CD4-positive, alpha-beta T cell (primary cell): ENCODE data around the gene PLEKHA7. TPM values are rescaled to one million over a fixed set of nuclear protein-coding genes. Genes with fewer than 3 reads are reported as not detected.

Experiments used
- ATAC-seq: fragments of 200-7000 bp; cut with Tn5 transposase; one replicate; pipeline ENCODE4 v1.10.0; 2022; ENCODE audit warnings: mild to moderate bottlenecking; ENCODE audit not compliant: poor library complexity
- CTCF ChIA-PET: fragments of 350-600 bp; sonication (Branson Sonifier 250); formaldehyde crosslinking; loops from one replicate; lab custom pipeline; 2021; ENCODE audit warnings: antibody characterized with exemption, inconsistent platforms; lab: Charles Lee
- POLR2A ChIA-PET: fragments of 350-600 bp; sonication (Branson Sonifier 250); formaldehyde crosslinking; loops from one replicate; lab custom pipeline; 2021; ENCODE audit warnings: antibody characterized with exemption, inconsistent platforms; lab: Charles Lee
- DNase-seq, 14 experiments: peaks; one replicate each; pipeline ENCODE4 v3.0.0-alpha.2; 2013 to 2020; ENCODE audit warnings: mixed read lengths in 2 of 14
- H3K27ac ChIP-seq, 2 donors: one replicate each; pipeline versions ENCODE4 v1.5.1 to v1.7.0; 2013; ENCODE audit warnings: low read length in 2 of 2, low read depth in 1 of 2, mild to moderate bottlenecking in 1 of 2
- H3K27me3 ChIP-seq, 2 experiments: 1 replicate in 1 of 2; 2 replicates in 1 of 2; pipeline versions ENCODE4 v1.6.1 to v1.7.0; 2013; ENCODE audit warnings: low read length in 2 of 2, control low read depth in 1 of 2, mild to moderate bottlenecking in 1 of 2, moderate library complexity in 1 of 2; ENCODE audit not compliant: insufficient read depth in 2 of 2, control insufficient read depth in 1 of 2
- H3K36me3 ChIP-seq: one replicate; pipeline ENCODE4 v1.6.1; 2013; ENCODE audit warnings: low read length, control low read depth; ENCODE audit not compliant: insufficient read depth
- H3K4me1 ChIP-seq: one replicate; pipeline ENCODE4 v1.6.1; 2013; ENCODE audit warnings: low read length, control low read depth; ENCODE audit not compliant: insufficient read depth
- H3K4me3 ChIP-seq: one replicate; pipeline ENCODE4 v1.5.1; 2013; ENCODE audit warnings: mild to moderate bottlenecking, low read length, moderate library complexity
- H3K9me3 ChIP-seq, 2 experiments: 1 replicate in 1 of 2; 2 replicates in 1 of 2; pipeline versions ENCODE4 v1.6.1 to v1.7.0; 2013; ENCODE audit warnings: low read length in 2 of 2, mild to moderate bottlenecking in 2 of 2, control low read depth in 1 of 2, moderate library complexity in 1 of 2; ENCODE audit not compliant: control insufficient read depth in 1 of 2, insufficient read depth in 1 of 2
- H3K27ac Mint-ChIP-seq: one replicate; pipeline ENCODE4 v1.8.0; 2020; ENCODE audit warnings: mixed read lengths
- H3K27me3 Mint-ChIP-seq: one replicate; pipeline ENCODE4 v1.8.0; 2021; ENCODE audit warnings: mixed read lengths
- H3K36me3 Mint-ChIP-seq: one replicate; pipeline ENCODE4 v1.8.0; 2021; ENCODE audit warnings: low read depth, mixed read lengths
- H3K4me1 Mint-ChIP-seq: one replicate; pipeline ENCODE4 v1.8.0; 2021; ENCODE audit warnings: low read depth, mixed read lengths
- H3K4me3 Mint-ChIP-seq: one replicate; pipeline ENCODE4 v1.8.0; 2020; ENCODE audit warnings: mild to moderate bottlenecking, mixed read lengths
- H3K9me3 Mint-ChIP-seq: one replicate; pipeline ENCODE4 v1.8.0; 2020; ENCODE audit warnings: mixed read lengths
- intact Hi-C, 2 experiments: fragments of 100-400 bp; cut with DNase I in 1 of 2; cut with micrococcal nuclease in 1 of 2; formaldehyde crosslinking; loops; one replicate each; pipeline versions ENCODE4 v1.15.1 to v1.9.0; 2023 to 2025; cut with DNase I, micrococcal nuclease
- total RNA-seq, 174 experiments: library from RNA in 2 of 174; stranded (reverse) in 2 of 174; gene quantifications; one replicate each; pipeline ENCODE4 v1.2.3 and lab custom pipeline; 2021 to 2026
- TF ChIP-seq, protein P1 (sequence below): fragments of 200-600 bp; IDR thresholded peaks from one replicate; pipeline ENCODE4 v1.8.0; 2022; ENCODE audit warnings: antibody characterized with exemption, mild to moderate bottlenecking

The PLEKHA7 gene
- total RNA-seq, 2 experiments from 2014 or later = 4.5 to 4.8 TPM

DNA sequence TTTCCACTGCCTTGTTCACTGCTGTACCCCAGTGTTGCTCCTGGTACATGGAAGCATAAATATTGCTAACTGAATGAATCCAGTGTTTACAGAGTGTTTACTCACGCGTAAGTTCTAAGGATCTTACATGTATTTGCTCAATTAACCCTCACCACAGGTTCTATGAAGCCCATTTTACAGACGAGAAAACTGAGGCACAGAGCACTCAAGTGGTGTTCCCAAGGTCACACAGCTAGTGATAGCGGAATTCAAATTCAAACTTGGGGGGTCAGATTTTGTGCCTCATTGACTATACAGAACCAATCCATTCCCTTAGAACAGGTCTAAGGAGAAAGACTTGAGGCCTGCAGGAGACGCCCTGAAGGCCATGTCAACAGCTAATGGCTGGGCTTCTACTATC lies 72.3 kb downstream of the PLEKHA7 start:
- no peak overlapping the region for H3K27ac Mint-ChIP-seq
- H3K4me3 Mint-ChIP-seq = no peak overlapping the region
- TF ChIP-seq, protein P1, sequence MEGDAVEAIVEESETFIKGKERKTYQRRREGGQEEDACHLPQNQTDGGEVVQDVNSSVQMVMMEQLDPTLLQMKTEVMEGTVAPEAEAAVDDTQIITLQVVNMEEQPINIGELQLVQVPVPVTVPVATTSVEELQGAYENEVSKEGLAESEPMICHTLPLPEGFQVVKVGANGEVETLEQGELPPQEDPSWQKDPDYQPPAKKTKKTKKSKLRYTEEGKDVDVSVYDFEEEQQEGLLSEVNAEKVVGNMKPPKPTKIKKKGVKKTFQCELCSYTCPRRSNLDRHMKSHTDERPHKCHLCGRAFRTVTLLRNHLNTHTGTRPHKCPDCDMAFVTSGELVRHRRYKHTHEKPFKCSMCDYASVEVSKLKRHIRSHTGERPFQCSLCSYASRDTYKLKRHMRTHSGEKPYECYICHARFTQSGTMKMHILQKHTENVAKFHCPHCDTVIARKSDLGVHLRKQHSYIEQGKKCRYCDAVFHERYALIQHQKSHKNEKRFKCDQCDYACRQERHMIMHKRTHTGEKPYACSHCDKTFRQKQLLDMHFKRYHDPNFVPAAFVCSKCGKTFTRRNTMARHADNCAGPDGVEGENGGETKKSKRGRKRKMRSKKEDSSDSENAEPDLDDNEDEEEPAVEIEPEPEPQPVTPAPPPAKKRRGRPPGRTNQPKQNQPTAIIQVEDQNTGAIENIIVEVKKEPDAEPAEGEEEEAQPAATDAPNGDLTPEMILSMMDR = no peak
- Histone ChIP-seq H3K4me3 (no peak overlapping the region), H3K27me3 (no peaks in the 10 kb centered on the region), H3K4me1 (no peaks in the 10 kb centered on the region), H3K27ac (no peak overlapping the region), H3K36me3 (no peaks in the 10 kb centered on the region), H3K9me3 (no peaks in the 10 kb centered on the region)
- DNase-seq (no peak), ATAC-seq (no peak)
- no peaks in the 10 kb centered on the region for H3K9me3 Mint-ChIP-seq
- intact Hi-C loops = no loop called here
- no peaks in the 10 kb centered on the region for H3K36me3 Mint-ChIP-seq
- ChIA-PET CTCF (no interaction called here), POLR2A (no interaction called here)
- no peaks in the 10 kb centered on the region for H3K4me1 Mint-ChIP-seq
- H3K27me3 Mint-ChIP-seq = no peaks in the 10 kb centered on the region

DNA sequence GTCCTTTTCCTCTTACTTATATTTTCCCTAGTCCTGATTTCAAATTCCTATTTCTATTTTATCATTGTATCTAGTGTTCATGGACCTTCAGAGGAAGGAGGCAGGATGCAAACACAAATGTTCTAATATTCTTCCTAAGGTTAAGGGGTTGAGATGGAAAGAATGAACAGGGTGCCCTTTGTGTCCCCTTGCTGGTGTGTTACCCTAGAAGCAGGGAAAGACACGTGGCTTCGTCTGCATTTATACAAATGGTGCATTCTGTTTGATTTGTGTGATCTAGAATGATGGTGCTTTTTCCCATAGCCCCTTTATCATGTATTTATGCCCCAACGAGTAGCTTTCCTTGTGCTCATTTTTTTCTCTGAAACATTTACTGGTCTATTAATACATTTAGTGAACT lies 76.2 kb downstream of the PLEKHA7 start:
- intact Hi-C loops = loop anchor here in 1 of 2 experiments (5.0 kb wide), 2 partner anchors 444 to 564 kb away; no protein-coding TSS in a partner anchor
- POLR2A ChIA-PET = no interaction called here
- Mint-ChIP-seq H3K4me1 (no peaks in the 10 kb centered on the region), H3K36me3 (no peaks in the 10 kb centered on the region), H3K4me3 (no peak overlapping the region), H3K9me3 (no peaks in the 10 kb centered on the region), H3K27ac (no peak overlapping the region), H3K27me3 (no peaks in the 10 kb centered on the region)
- no peaks in the 10 kb centered on the region for H3K9me3 ChIP-seq
- DNase-seq (no peak), ATAC-seq (no peak)
- H3K4me1 ChIP-seq = no peaks in the 10 kb centered on the region
- CTCF ChIA-PET = no interaction called here
- TF ChIP-seq, protein P1 = no peak
- H3K36me3 ChIP-seq = no peaks in the 10 kb centered on the region
- H3K4me3 ChIP-seq = no peak overlapping the region
- H3K27me3 ChIP-seq = no peaks in the 10 kb centered on the region
- no peak overlapping the region for H3K27ac ChIP-seq

DNA sequence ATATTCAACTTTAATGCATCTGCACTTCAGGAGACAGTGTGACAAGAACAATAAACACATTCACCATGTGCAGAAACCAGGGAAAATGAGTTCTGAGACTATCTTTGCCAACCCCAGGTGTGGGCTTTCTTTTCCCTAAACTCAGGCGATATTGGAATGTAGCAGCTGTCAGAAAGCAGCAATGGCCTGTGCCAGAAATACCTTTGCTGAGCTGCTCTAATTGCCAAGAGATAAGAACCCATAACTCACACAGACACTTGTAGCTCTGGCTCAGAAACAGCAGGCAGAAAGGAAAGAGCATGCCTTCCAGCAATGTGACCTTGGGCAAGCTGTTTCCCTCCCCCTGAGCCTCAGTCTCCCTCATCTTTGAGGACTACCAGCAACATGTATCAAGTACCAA lies 77.6 kb downstream of the PLEKHA7 start:
- ChIA-PET CTCF (no interaction called here), POLR2A (no interaction called here)
- Histone ChIP-seq H3K36me3 (no peaks in the 10 kb centered on the region), H3K27ac (no peak overlapping the region), H3K4me3 (no peak overlapping the region), H3K27me3 (no peaks in the 10 kb centered on the region), H3K9me3 (no peaks in the 10 kb centered on the region), H3K4me1 (no peaks in the 10 kb centered on the region)
- Mint-ChIP-seq H3K4me1 (no peaks in the 10 kb centered on the region), H3K27ac (no peak overlapping the region), H3K4me3 (no peak overlapping the region), H3K9me3 (no peaks in the 10 kb centered on the region), H3K27me3 (peaks cover 5% of the 10 kb centered on the region), H3K36me3 (no peaks in the 10 kb centered on the region)
- DNase-seq = no peak
- TF ChIP-seq, protein P1 = no peak
- no peak for ATAC-seq
- intact Hi-C loops = loop anchor here in 1 of 2 experiments (5.0 kb wide), 2 partner anchors 446 to 566 kb away; no protein-coding TSS in a partner anchor
